HCT116 (cell line): Measurements from ENCODE around the gene FSHB. TPM values are rescaled to one million over a fixed set of nuclear protein-coding genes. Genes with fewer than 3 reads are reported as not detected.

ENCODE experiments used
- ATAC-seq: fragments of 200-7000 bp; cut with Tn5 transposase; 2 replicates; pipeline ENCODE4 v1.9.1; 2020; ENCODE audit warnings: mild to moderate bottlenecking, moderate library complexity
- BruUV-seq: library from RNA; stranded (reverse); fragments of 400-500 nt; replicated peaks from 2 replicates; lab custom pipeline; 2021; lab: Mats Ljungman, UMichigan
- CTCF ChIA-PET: fragments of 300-600 bp; sonication (Branson Sonifier 250); formaldehyde crosslinking; loops from one replicate; lab custom pipeline; 2021; ENCODE audit warnings: antibody characterized with exemption; lab: Charles Lee
- POLR2A ChIA-PET: fragments of 300-600, 350-600 bp; sonication (Branson Sonifier 250); formaldehyde crosslinking; loops from one replicate; lab custom pipeline; 2021; ENCODE audit warnings: antibody characterized with exemption; lab: Charles Lee
- RAD21 ChIA-PET, 2 experiments: fragments of 300-600 bp; sonication (Branson Sonifier 250); formaldehyde crosslinking; loops; one replicate each; lab custom pipeline; 2023; ENCODE audit warnings: low total read pairs in 2 of 2; ENCODE audit not compliant: uncharacterized antibody in 2 of 2, unreplicated experiment in 2 of 2, low non-redundant PET in 1 of 2; lab: Charles Lee
- DNase-seq: peaks from one replicate; pipeline ENCODE4 v3.0.0-alpha.2; 2010; ENCODE audit warnings: low read depth, low spot score
- H2AFZ ChIP-seq: fragments of 200-600 bp; shearing (Covaris generic), sonication (generic); 2 replicates; pipeline ENCODE4 v1.6.1; 2017; ENCODE audit warnings: low read depth, mixed run types, mixed read lengths, antibody characterized with exemption, low read length; ENCODE audit not compliant: poor library complexity, severe bottlenecking
- H3K27ac ChIP-seq: 2 replicates; pipeline ENCODE4 v1.5.1; 2012; ENCODE audit warnings: low read depth, low read length
- H3K27me3 ChIP-seq: fragments of 200-600 bp; sonication (generic); 2 replicates; pipeline ENCODE4 v1.6.1; 2016; ENCODE audit warnings: mixed run types, low read length, mixed read lengths; ENCODE audit not compliant: insufficient read depth
- H3K36me3 ChIP-seq, 2 experiments: fragments of 200-500 bp in 1 of 2; fragments of 200-600 bp in 1 of 2; sonication (Bioruptor generic) in 1 of 2; sonication (generic) in 1 of 2; 2 replicates each; pipeline versions ENCODE4 v1.5.1 to v1.6.1; 2014 to 2016; ENCODE audit warnings: low read length in 2 of 2, inconsistent platforms in 1 of 2, mixed read lengths in 1 of 2, mixed run types in 1 of 2; ENCODE audit not compliant: insufficient read depth in 2 of 2, control insufficient read depth in 1 of 2
- H3K4me1 ChIP-seq, 2 experiments: fragments of 200-600 bp in 1 of 2; sonication (generic) in 1 of 2; 2 replicates each; pipeline versions ENCODE4 v1.5.1 to v1.6.1; 2012 to 2017; ENCODE audit warnings: low read length in 2 of 2, inconsistent platforms in 1 of 2, mild to moderate bottlenecking in 1 of 2, mixed read lengths in 1 of 2, mixed run types in 1 of 2, moderate library complexity in 1 of 2; ENCODE audit not compliant: insufficient read depth in 2 of 2, control insufficient read depth in 1 of 2
- H3K4me2 ChIP-seq: fragments of 200-600 bp; sonication (generic); 2 replicates; pipeline ENCODE4 v1.6.1; 2017; ENCODE audit warnings: mixed run types, low read length, mixed read lengths
- H3K4me3 ChIP-seq, 2 experiments: fragments of 200-600 bp in 1 of 2; sonication (generic) in 1 of 2; replicated peaks in 1 of 2; 2 replicates each; pipeline ENCODE4 v1.5.1; 2011 to 2016; ENCODE audit warnings: low read length in 2 of 2, control low read depth in 1 of 2, low read depth in 1 of 2, mild to moderate bottlenecking in 1 of 2, mixed read lengths in 1 of 2, mixed run types in 1 of 2
- H3K79me2 ChIP-seq: fragments of 200-600 bp; sonication (generic); 2 replicates; pipeline ENCODE4 v1.6.1; 2017; ENCODE audit warnings: mild to moderate bottlenecking, mixed run types, low read length, moderate library complexity, mixed read lengths; ENCODE audit not compliant: insufficient read depth
- H3K9ac ChIP-seq: fragments of 200-600 bp; sonication (generic); 2 replicates; pipeline ENCODE4 v1.6.1; 2016; ENCODE audit warnings: low read length, mixed read lengths
- H3K9me2 ChIP-seq: fragments of 200-600 bp; sonication (generic), shearing (Covaris generic); 2 replicates; pipeline ENCODE4 v1.6.1; 2017; ENCODE audit warnings: mixed run types, mild to moderate bottlenecking, moderate library complexity; ENCODE audit not compliant: insufficient read depth
- H3K9me3 ChIP-seq, 2 experiments: fragments of 200-500 bp in 1 of 2; fragments of 200-600 bp in 1 of 2; sonication (Bioruptor generic) in 1 of 2; sonication (generic) in 1 of 2; 2 replicates each; pipeline ENCODE4 v1.6.1; 2014 to 2017; ENCODE audit warnings: low read length in 2 of 2, mixed read lengths in 2 of 2, inconsistent platforms in 1 of 2, low read depth in 1 of 2, mild to moderate bottlenecking in 1 of 2, mixed run types in 1 of 2, moderate library complexity in 1 of 2; ENCODE audit not compliant: control insufficient read depth in 1 of 2, insufficient read depth in 1 of 2
- H4K20me1 ChIP-seq: fragments of 200-600 bp; sonication (generic), shearing (Covaris generic); 2 replicates; pipeline ENCODE4 v1.6.1; 2017; ENCODE audit warnings: mixed run types, mild to moderate bottlenecking, moderate library complexity; ENCODE audit not compliant: insufficient read depth
- SIN3A ChIP-seq: IDR thresholded peaks from 2 replicates; pipeline ENCODE4 v1.6.1; 2012; ENCODE audit warnings: low read depth
- YY1 ChIP-seq: IDR thresholded peaks from 2 replicates; pipeline ENCODE4 v1.6.1; 2011; ENCODE audit warnings: low read length, low read depth, moderate library complexity, mild to moderate bottlenecking; ENCODE audit not compliant: insufficient replicate concordance; ENCODE audit errors: extremely low read depth
- ZBTB33 ChIP-seq: IDR thresholded peaks from 2 replicates; pipeline ENCODE4 v1.6.1; 2011; ENCODE audit warnings: mild to moderate bottlenecking, low read length, moderate library complexity; ENCODE audit not compliant: insufficient replicate concordance; ENCODE audit errors: extremely low read depth
- intact Hi-C: fragments of 100-400 bp; cut with micrococcal nuclease; formaldehyde crosslinking; loops from 2 replicates; pipeline ENCODE4 v1.10.0; 2022
- total RNA-seq: library from RNA; stranded (reverse); gene quantifications from one replicate; pipeline ENCODE4 v1.2.1, GENCODE V29; 2021; ENCODE audit not compliant: unreplicated experiment
- TF ChIP-seq, protein P1 (sequence below), 3 experiments: fragments of 200-600 bp in 1 of 3; sonication (generic) in 1 of 3; IDR thresholded peaks in 2 of 3; conservative IDR thresholded peaks in 1 of 3; 2 replicates each; pipeline ENCODE4 v1.5.1; 2012 to 2017; ENCODE audit warnings: low read depth in 2 of 3, low read length in 2 of 3, antibody characterized with exemption in 1 of 3, borderline replicate concordance in 1 of 3, control low read depth in 1 of 3, mild to moderate bottlenecking in 1 of 3, mixed read lengths in 1 of 3, mixed run types in 1 of 3, moderate library complexity in 1 of 3; ENCODE audit not compliant: insufficient read depth in 1 of 3

Gene FSHB
- total RNA-seq, 1 experiment from 2014 or later: not detected

DNA sequence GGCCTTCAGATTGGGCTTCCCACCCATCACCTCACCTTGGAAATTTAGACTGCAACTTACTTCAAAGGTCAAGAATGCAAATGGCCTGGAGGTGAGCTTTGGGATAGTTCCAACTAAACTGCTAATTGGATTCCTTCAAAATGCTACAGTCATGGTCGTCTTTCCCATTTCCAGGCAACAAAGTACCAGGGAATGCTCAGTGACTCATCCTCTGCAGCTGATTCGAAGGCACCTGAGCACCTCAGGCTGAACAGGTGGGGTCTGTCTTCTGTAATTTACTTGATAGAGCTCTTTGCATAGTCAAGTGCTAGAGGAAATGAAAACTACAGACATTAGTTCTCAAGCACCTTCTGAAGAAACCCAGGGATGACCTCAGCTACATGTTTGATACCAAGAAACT, 20.5 kb upstream of the FSHB start:
- POLR2A ChIA-PET: no interaction called here
- H3K4me3 ChIP-seq: no peak overlapping the region
- no peak for ATAC-seq

More for the DNA sequence above, 20.5 kb upstream of the FSHB start:
- H3K4me2 ChIP-seq: no peak overlapping the region
- H3K79me2 ChIP-seq: no peaks in the 10 kb centered on the region
- no peaks in the 10 kb centered on the region for H3K27me3 ChIP-seq
- ChIA-PET CTCF (no interaction called here), RAD21 (no interaction called here)
- TF ChIP-seq ZBTB33 (no peak), SIN3A (no peak), YY1 (no peak)
- TF ChIP-seq, protein P1, sequence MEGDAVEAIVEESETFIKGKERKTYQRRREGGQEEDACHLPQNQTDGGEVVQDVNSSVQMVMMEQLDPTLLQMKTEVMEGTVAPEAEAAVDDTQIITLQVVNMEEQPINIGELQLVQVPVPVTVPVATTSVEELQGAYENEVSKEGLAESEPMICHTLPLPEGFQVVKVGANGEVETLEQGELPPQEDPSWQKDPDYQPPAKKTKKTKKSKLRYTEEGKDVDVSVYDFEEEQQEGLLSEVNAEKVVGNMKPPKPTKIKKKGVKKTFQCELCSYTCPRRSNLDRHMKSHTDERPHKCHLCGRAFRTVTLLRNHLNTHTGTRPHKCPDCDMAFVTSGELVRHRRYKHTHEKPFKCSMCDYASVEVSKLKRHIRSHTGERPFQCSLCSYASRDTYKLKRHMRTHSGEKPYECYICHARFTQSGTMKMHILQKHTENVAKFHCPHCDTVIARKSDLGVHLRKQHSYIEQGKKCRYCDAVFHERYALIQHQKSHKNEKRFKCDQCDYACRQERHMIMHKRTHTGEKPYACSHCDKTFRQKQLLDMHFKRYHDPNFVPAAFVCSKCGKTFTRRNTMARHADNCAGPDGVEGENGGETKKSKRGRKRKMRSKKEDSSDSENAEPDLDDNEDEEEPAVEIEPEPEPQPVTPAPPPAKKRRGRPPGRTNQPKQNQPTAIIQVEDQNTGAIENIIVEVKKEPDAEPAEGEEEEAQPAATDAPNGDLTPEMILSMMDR (IDR thresholded peaks at IDR 0.05 in 2 of 3, conservative IDR thresholded peaks at IDR 0.05 in 1 of 3; ENCODE audit: borderline replicate concordance in 1 of 3, insufficient read depth in 1 of 3, low read depth in 2 of 3, low read length in 2 of 3): no peak
- H3K9ac ChIP-seq: no peak overlapping the region
- BruUV-seq: no TSS peak
- intact Hi-C loops: no loop called here
- no peaks in the 10 kb centered on the region for H3K4me1 ChIP-seq
- H3K27ac ChIP-seq: no peak overlapping the region
- H3K9me3 ChIP-seq: no peaks in the 10 kb centered on the region
- no peak for DNase-seq
- no peak overlapping the region for H2AFZ ChIP-seq
- H3K9me2 ChIP-seq: no peaks in the 10 kb centered on the region
- H3K36me3 ChIP-seq: no peaks in the 10 kb centered on the region
- H4K20me1 ChIP-seq: no peaks in the 10 kb centered on the region
